Choroid plexus epithelial cell (primary cell): ENCODE data around the gene SPEG.

Experiments used
- DNase-seq: peaks from one replicate; pipeline ENCODE4 v3.0.0-alpha.2; 2010; ENCODE audit warnings: low read depth
- H3K4me3 ChIP-seq: 2 replicates; pipeline ENCODE4 v1.5.1; 2011; ENCODE audit warnings: low read depth, mild to moderate bottlenecking, control low read depth, low read length, moderate library complexity
- CTCF ChIP-seq: conservative IDR thresholded peaks from 2 replicates; pipeline ENCODE4 v1.5.1; 2011; ENCODE audit warnings: low read depth, mild to moderate bottlenecking, control low read depth, inconsistent platforms, low read length, moderate library complexity

SPEG gene

DNA sequence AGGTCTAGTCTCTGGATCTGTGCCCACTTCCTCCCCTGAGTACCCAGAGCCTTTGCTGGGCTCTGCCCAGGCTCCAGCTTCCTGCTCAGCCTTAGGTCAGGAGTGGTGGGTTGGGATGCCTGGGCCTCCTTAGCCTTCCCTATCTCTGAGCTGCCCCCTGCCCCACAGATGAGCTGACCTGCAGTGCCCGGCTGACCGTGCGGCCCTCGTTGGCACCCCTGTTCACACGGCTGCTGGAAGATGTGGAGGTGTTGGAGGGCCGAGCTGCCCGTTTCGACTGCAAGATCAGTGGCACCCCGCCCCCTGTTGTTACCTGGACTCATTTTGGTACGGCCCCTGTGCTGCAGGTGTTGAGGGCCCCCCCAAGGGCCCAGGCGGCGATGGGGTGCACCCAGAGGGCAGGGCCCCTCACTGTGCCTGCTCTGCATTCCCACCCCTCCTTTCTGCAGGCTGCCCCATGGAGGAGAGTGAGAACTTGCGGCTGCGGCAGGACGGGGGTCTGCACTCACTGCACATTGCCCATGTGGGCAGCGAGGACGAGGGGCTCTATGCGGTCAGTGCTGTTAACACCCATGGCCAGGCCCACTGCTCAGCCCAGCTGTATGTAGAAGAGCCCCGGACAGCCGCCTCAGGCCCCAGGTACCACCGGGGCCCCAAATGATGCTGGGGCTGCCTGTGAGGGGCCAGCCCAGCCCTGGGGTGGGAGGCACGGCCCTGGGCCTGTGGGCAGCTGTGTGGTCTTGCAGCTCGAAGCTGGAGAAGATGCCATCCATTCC is 34.0 kb downstream of the SPEG start:
- H3K4me3 ChIP-seq: no peak overlapping the region
- TF ChIP-seq CTCF: no peak
- no peak for DNase-seq

DNA sequence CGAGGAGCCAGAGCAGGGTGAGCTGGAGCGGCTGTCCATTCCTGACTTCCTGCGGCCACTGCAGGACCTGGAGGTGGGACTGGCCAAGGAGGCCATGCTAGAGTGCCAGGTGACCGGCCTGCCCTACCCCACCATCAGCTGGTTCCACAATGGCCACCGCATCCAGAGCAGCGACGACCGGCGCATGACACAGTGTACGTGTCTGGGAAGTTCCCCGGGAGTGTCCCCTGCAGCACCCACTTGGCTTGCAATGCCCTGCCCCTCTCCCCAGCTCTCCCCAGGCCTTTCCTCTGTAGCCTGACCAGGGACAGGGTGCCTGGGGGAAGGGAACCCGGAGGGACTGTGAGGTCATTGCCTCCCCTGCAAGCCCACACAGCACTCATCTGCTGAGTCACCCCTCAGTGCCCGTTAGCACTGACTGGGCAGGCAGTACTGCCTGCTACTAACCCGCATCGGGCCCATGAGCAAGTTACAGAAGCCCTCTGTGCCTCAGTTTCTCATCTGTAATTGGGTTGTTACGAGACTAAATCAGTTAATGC is 34.6 kb downstream of the SPEG start:
- no peak overlapping the region for H3K4me3 ChIP-seq
- TF ChIP-seq CTCF: no peak
- DNase-seq: peak; percentile 36

- no peak for DNase-seq
- no peak for TF ChIP-seq CTCF
- H3K4me3 ChIP-seq: no peak overlapping the region
These were observed 35.8 kb downstream of the SPEG start for GRCh38 chr2:219470429-219470828.

DNA sequence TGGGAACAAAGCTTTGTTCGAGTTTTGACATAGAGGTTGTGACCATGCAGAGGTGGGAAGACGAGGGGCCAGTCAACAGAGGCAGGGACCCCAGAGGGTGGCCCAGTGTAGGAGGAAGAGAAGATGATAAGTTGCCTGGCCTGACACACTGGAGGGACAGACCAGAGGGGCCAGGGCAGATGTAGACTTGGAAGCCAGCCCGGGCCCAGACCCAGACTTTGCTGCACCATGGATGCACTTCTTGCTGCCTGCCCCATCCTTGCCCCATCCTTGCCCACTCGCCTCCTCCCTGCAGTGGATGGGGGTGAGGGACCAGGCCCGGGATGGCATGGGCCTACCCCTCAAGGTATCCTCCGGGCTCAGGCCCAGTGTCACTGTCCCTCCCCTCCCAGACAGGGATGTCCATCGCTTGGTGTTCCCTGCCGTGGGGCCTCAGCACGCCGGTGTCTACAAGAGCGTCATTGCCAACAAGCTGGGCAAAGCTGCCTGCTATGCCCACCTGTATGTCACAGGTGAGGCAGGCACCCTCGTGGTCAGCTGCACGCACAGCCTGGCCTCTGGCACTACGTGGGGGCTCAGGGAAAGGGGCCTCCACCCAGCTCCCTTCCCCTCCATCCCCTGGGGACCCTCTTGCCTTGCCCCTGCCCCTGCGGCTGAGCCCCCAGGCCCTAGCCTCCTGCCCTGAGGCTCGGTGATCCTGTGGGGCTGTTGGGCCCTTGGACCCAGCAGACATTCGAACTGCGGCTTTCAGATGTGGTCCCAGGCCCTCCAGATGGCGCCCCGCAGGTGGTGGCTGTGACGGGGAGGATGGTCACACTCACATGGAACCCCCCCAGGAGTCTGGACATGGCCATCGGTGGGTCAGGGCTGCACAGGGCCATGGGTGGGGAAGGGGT is 37.1 kb downstream of the SPEG start:
- TF ChIP-seq CTCF: no peak
- no peak overlapping the region for H3K4me3 ChIP-seq
- no peak for DNase-seq

DNA sequence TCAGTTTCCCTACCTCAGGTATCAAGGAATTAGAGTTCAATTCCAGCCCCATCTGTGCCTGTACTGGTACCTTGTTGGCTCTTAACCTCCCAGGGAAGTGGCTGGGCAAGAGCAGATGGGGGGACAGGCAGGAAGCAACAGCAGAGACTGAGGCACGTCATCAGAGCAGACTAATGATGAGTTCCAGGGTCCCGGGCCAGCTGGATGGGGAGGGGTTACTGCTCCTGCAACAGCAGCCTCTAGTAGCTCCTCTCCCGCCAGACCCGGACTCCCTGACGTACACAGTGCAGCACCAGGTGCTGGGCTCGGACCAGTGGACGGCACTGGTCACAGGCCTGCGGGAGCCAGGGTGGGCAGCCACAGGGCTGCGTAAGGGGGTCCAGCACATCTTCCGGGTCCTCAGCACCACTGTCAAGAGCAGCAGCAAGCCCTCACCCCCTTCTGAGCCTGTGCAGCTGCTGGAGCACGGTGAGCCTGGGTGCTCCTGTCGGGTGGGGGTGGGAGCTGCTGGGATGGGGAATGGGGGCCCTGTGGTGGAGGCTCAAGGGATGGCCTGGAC is 38.1 kb downstream of the SPEG start:
- H3K4me3 ChIP-seq: no peak overlapping the region
- no peak for DNase-seq
- TF ChIP-seq CTCF: no peak

GRCh38 chr2:219473511-219473910 is 38.9 kb downstream of the SPEG start:
- no peak for DNase-seq
- TF ChIP-seq CTCF: no peak
- no peak overlapping the region for H3K4me3 ChIP-seq
